Measurements from ENCODE around the gene NNMT. TPM values are rescaled to one million over a fixed set of nuclear protein-coding genes. Genes with fewer than 3 reads are reported as not detected.

Gene NNMT
- total RNA-seq, 1 experiment from 2014 or later, result not detected

- Mint-ChIP-seq H3K27ac (no peak overlapping the region), H3K27me3 (ENCODE audit: low read depth) (no peaks in the 10 kb centered on the region), H3K9me3 (no peaks in the 10 kb centered on the region), H3K4me3 (no peak overlapping the region), H3K36me3 (ENCODE audit: insufficient read depth in 1 of 3, low read depth in 3 of 3) (no peaks in the 10 kb centered on the region; a peak in 1 of 7 replicates), H3K4me1 (peaks cover 13 to 14% of the 10 kb centered on the region in 2 experiments)
- H3K18ac ChIP-seq (ENCODE audit: insufficient read length, low read depth, low read length), result no peak overlapping the region
- H2AFZ ChIP-seq (ENCODE audit: low read length), result no peak overlapping the region
- no peak overlapping the region for H3T11ph ChIP-seq (ENCODE audit: low read length)
- no peak overlapping the region for H2BK5ac ChIP-seq (ENCODE audit: insufficient read length, low read length)
- WGBS (ENCODE audit: extremely low coverage, insufficient read length, low lambda C conversion rate), result no CpG with 5 or more reads among the region's 2 CpGs
- no peak overlapping the region for H3K4me2 ChIP-seq (ENCODE audit: insufficient read depth, insufficient read length, low read length)
- H3K4me1 ChIP-seq (ENCODE audit: insufficient read depth, low read length), result no peaks in the 10 kb centered on the region; the same call in 1 of the 2 replicates
- no peak overlapping the region for H4K5ac ChIP-seq (ENCODE audit: insufficient read length, low read depth, low read length)
- no peak overlapping the region for H3K23ac ChIP-seq (ENCODE audit: insufficient read length, low read depth, low read length)
- H3K27me3 ChIP-seq (ENCODE audit: insufficient read depth, low read length), result no peaks in the 10 kb centered on the region
- TF ChIP-seq CTCF (conservative IDR thresholded peaks at IDR 0.05), result no peak
- no peak overlapping the region for H3K9ac ChIP-seq (ENCODE audit: extremely low read depth, insufficient read length, low read length)
- H3K4ac ChIP-seq (ENCODE audit: low read depth, low read length), result no peak overlapping the region
- H2BK15ac ChIP-seq (ENCODE audit: low read depth, low read length), result no peak overlapping the region
- H2BK20ac ChIP-seq (ENCODE audit: low read depth, low read length, poor library complexity, severe bottlenecking), result no peak overlapping the region
- H3K79me1 ChIP-seq (ENCODE audit: insufficient read depth, low read depth, low read length, poor library complexity, severe bottlenecking), result no peaks in the 10 kb centered on the region
- no peak overlapping the region for H4K91ac ChIP-seq (ENCODE audit: insufficient read length, low read depth, low read length)
- no peak overlapping the region for H2BK120ac ChIP-seq (ENCODE audit: low read depth, low read length, poor library complexity, severe bottlenecking)
- H3K14ac ChIP-seq (ENCODE audit: insufficient read depth, low read length), result no peak overlapping the region
- H3K9me3 ChIP-seq (ENCODE audit: control insufficient read depth, low read depth, low read length), result no peaks in the 10 kb centered on the region
- DNase-seq, result no peak
- H3K23me2 ChIP-seq (ENCODE audit: insufficient read length, low read depth, low read length, poor library complexity, severe bottlenecking), result no peaks in the 10 kb centered on the region
- H3K79me2 ChIP-seq (ENCODE audit: insufficient read depth, low read length), result no peaks in the 10 kb centered on the region
- no peak overlapping the region for H2AK5ac ChIP-seq (ENCODE audit: insufficient read length, low read length)
- H4K8ac ChIP-seq (replicated peaks; ENCODE audit: insufficient read length, low read depth, low read length), result no peak overlapping the region
- no peak overlapping the region for H3K56ac ChIP-seq (ENCODE audit: insufficient read length, low read depth, low read length)
- H3K27ac ChIP-seq (ENCODE audit: insufficient read length, low read depth, low read length), result no peak overlapping the region
- H4K20me1 ChIP-seq (ENCODE audit: control insufficient read depth, insufficient read depth, insufficient read length), result no peaks in the 10 kb centered on the region
- H2BK12ac ChIP-seq (ENCODE audit: insufficient read length, low read depth, low read length), result no peak overlapping the region
These were observed 9.0 kb upstream of the NNMT start for GRCh38 chr11:114287154-114287553.
